OCI-LY3 (cell line): ENCODE data around the gene C8G.

ENCODE experiments used
- CTCF ChIP-seq: fragments of 200-600, 300-600 bp; sonication (generic); IDR thresholded peaks from 2 replicates; pipeline ENCODE4 v1.5.1; 2014; ENCODE audit warnings: antibody characterized with exemption, low read length, low read depth
- EZH2phosphoT487 ChIP-seq: fragments of 200-600 bp; shearing (Covaris generic); IDR thresholded peaks from 2 replicates; pipeline ENCODE4 v1.6.1; 2018; ENCODE audit warnings: antibody characterized with exemption, mixed run types, low read depth

GRCh38 chr9:136917902-136918301 lies 27.1 kb upstream of the C8G start:
- no peak for TF ChIP-seq CTCF
- no peak for TF ChIP-seq EZH2phosphoT487
